ENCODE measurements around the gene FFAR2.
"Not testable (repeated sequence)": the region's sequence is repeated elsewhere in the genome, so short reads cannot be mapped to it uniquely, and the experiment has no call there.

Gene FFAR2

GRCh38 chr19:35447606-35448469 is at the start of gene FFAR2:
Gene FFAR2 (plus strand): TSS chr19:35448257. CDS start chr19:35449715, 1,458 bp downstream.
- no peak for DNase-seq

GRCh38 chr19:35398570-35398969 is 49.5 kb upstream of the FFAR2 start:
- no peak for DNase-seq

GRCh38 chr19:35399231-35399630 is 48.8 kb upstream of the FFAR2 start:
- DNase-seq, result no peak

- DNase-seq, result no peak
Observed at GRCh38 chr19:35399948-35400772, 47.9 kb upstream of the FFAR2 start.

GRCh38 chr19:35400773-35401100 is 47.3 kb upstream of the FFAR2 start:
- no peak for DNase-seq

GRCh38 chr19:35401416-35401815 is 46.6 kb upstream of the FFAR2 start:
- not testable (repeated sequence) for DNase-seq

- DNase-seq, result no peak
Observed at GRCh38 chr19:35403116-35403760, 44.8 kb upstream of the FFAR2 start.

GRCh38 chr19:35404879-35405622 is 43.0 kb upstream of the FFAR2 start:
- no peak for DNase-seq

- DNase-seq, result no peak
Observed at GRCh38 chr19:35407619-35408018, 40.4 kb upstream of the FFAR2 start.

- DNase-seq, result no peak
Observed at GRCh38 chr19:35408284-35409171, 39.5 kb upstream of the FFAR2 start.

GRCh38 chr19:35409191-35409590 is 38.9 kb upstream of the FFAR2 start:
- DNase-seq, result no peak

- DNase-seq, result no peak
Observed at GRCh38 chr19:35410487-35410886, 37.6 kb upstream of the FFAR2 start.

- DNase-seq, result no peak
Observed at GRCh38 chr19:35414442-35414841, 33.6 kb upstream of the FFAR2 start.

- DNase-seq, result no peak
Observed at GRCh38 chr19:35416331-35416730, 31.7 kb upstream of the FFAR2 start.

GRCh38 chr19:35417278-35417677 is 30.8 kb upstream of the FFAR2 start:
- no peak for DNase-seq

GRCh38 chr19:35417713-35418534 is 30.1 kb upstream of the FFAR2 start:
- no peak for DNase-seq

- no peak for DNase-seq
Observed at GRCh38 chr19:35419046-35419445, 29.0 kb upstream of the FFAR2 start.

- DNase-seq, result no peak
Observed at GRCh38 chr19:35419805-35420204, 28.3 kb upstream of the FFAR2 start.

- DNase-seq, result no peak
Observed at GRCh38 chr19:35421362-35421761, 26.7 kb upstream of the FFAR2 start.

GRCh38 chr19:35423406-35423805 is 24.7 kb upstream of the FFAR2 start:
- not testable (repeated sequence) for DNase-seq

GRCh38 chr19:35425682-35426081 is 22.4 kb upstream of the FFAR2 start:
- no peak for DNase-seq

All from NCI-H1694 treated with DMSO at 0.1 percent for 48 hours (cell line).